Esophagus muscularis mucosa (tissue), 4 donors: ENCODE data around the gene CAPN14.

Experiments used
- EP300 ChIP-seq: sonication (generic); formaldehyde crosslinking; IDR thresholded peaks from one replicate; pipeline ENCODE4 v1.6.1; 2017; ENCODE audit warnings: antibody characterized with exemption
- POLR2A ChIP-seq: fragments of 450-650 bp; IDR thresholded peaks from one replicate; pipeline ENCODE4 v1.6.1; 2017; ENCODE audit warnings: antibody characterized with exemption, moderate library complexity, mild to moderate bottlenecking, low read depth
- POLR2AphosphoS5 ChIP-seq, 2 donors: sonication (generic); formaldehyde crosslinking; IDR thresholded peaks; one replicate each; pipeline ENCODE4 v1.6.1; 2017; ENCODE audit warnings: antibody characterized with exemption in 2 of 2
- TF ChIP-seq, protein P1 (sequence below), 3 experiments: fragments of 200-600 bp in 2 of 3; fragments of 450-650 bp in 1 of 3; sonication (generic) in 2 of 3; IDR thresholded peaks; one replicate each; pipeline ENCODE4 v1.5.1; 2017 to 2019; ENCODE audit warnings: antibody characterized with exemption in 3 of 3, mild to moderate bottlenecking in 2 of 3, moderate library complexity in 1 of 3

- TF ChIP-seq, protein P1, sequence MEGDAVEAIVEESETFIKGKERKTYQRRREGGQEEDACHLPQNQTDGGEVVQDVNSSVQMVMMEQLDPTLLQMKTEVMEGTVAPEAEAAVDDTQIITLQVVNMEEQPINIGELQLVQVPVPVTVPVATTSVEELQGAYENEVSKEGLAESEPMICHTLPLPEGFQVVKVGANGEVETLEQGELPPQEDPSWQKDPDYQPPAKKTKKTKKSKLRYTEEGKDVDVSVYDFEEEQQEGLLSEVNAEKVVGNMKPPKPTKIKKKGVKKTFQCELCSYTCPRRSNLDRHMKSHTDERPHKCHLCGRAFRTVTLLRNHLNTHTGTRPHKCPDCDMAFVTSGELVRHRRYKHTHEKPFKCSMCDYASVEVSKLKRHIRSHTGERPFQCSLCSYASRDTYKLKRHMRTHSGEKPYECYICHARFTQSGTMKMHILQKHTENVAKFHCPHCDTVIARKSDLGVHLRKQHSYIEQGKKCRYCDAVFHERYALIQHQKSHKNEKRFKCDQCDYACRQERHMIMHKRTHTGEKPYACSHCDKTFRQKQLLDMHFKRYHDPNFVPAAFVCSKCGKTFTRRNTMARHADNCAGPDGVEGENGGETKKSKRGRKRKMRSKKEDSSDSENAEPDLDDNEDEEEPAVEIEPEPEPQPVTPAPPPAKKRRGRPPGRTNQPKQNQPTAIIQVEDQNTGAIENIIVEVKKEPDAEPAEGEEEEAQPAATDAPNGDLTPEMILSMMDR (IDR thresholded peaks at IDR 0.05): no peak
- TF ChIP-seq POLR2AphosphoS5 (IDR thresholded peaks at IDR 0.05) (no peak), POLR2A (no peak), EP300 (no peak)
Observed at GRCh38 chr2:31204783-31205182, 12.5 kb downstream of the CAPN14 start.
